Measurements from ENCODE around the gene WNT3A.

WNT3A gene

DNA sequence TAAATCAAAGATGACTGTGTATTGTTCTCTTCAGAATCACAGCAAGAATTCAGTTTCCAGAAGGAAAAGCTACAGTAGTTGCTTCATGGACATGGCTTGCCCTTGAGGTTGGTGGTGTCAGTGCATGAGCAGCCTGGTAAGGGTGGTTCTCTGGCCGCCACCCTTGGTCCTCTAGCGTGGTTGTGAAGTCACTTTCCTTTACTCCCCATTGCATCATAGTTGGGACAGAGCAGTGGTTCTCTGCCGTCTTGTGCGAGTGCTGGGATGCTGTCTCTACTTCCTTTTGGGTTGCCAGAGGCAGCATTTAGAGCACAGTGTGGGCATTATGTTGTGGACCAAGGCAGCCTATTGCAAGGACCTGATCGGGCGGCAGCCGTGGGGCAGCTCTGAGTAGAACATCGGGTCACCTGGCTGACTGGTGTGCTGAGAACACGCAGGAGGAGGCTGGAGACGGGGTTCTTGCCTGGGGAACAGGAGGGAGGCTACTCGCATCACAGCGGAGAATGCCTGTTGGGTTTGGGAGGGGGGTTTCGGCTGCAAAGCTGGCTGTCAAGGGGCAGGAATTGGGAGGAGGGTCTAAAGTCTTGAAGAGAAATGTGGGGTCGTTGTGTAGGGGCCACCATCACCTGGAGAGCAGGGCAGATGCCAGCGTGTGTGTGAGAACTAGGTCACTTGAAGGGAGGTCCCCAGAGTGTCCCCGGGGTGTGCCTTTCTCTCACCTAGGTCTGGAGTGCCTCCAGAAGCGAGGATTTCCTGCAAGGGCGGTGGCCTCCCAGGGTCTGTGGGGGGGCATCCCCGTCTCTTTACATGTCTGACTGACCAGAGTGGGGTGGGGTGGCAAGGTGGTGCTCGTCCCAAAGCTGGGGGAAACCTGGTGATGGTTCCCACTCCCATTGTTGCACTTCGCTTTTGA lies 82.0 kb downstream of the WNT3A start:
- no peak for DNase-seq

DNA sequence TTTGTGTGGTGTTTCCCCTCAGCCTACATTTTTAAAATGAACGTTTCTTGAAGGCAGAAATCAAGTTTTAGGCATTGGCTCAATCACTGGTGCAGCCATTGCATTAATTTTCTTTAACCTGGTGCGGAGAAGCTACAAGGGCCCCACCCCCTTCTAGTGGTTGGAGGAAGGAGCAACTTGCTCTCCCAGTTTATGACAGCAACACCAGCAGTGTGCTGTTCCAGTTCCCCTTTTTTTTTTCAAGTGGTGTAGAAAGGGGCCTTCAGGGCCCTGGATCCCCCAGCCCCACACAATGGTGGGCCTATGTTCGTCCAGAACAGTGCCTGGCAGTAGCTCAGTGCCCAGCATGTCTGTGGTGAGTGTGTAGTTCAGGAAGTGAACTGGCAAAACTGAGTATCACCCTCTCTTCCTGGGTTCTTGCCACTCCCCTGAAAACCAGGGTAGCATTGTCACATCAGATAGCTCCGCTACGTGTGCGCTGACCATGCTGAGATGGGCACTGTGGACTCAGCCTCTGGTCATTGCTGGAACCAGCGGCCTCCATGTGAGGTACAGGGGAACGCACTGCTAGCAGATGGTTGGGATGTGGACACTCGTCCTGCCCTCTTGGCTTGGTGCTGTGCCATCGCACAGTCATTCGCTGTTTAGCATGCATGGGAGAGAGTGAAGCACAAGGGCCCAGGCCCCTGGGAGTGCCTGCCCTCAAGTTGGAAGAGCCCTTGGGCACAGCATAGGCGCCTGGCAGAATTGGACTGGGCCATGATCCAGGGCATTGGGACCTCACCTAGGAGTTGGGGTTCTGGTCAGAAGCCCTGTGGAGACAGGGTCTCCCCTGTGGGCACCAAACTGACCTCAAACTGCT lies 83.0 kb downstream of the WNT3A start:
- no peak for DNase-seq

DNA sequence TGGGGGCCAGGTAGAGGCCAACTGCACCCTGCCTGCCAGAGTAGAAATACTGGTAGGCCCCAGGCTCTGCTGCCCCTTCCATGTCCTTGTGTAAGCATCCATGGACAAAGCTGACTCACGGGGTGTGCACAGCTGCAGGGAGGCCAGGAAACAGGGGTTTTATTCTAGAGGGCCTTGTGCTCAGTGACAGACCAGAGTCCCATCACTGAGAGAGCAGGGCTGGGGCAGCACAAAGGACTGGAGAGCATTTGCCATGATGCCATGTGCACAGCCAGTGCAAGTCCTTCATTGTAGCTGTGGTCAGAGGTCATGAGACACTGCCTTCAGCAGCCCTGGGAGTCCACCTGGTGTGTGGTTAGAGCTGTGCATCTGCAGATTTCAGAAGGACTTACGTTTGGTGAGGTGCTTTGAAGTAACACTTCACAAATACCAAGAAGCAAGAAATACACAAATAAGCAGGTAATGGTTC lies 83.8 kb downstream of the WNT3A start:
- no peak for DNase-seq

DNA sequence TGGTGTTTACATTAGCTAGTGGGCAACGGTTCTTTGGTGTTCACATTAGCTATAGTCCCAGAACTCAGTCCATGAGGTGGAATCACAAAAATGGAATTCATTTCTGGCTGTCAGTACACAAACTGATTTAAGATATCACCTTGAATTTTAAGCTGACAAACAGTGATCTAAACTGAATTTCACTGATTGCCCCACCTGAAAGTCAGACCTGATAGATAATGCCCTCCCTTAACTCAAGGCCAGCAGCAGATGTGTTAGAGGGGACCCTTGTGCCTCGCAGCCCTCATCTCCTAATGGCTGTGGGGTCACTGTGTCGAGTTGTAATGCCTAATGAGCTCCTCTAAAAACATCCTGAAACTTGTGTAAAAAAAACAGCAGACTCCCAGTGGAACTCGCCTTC lies 84.3 kb downstream of the WNT3A start:
- no peak for DNase-seq

DNA sequence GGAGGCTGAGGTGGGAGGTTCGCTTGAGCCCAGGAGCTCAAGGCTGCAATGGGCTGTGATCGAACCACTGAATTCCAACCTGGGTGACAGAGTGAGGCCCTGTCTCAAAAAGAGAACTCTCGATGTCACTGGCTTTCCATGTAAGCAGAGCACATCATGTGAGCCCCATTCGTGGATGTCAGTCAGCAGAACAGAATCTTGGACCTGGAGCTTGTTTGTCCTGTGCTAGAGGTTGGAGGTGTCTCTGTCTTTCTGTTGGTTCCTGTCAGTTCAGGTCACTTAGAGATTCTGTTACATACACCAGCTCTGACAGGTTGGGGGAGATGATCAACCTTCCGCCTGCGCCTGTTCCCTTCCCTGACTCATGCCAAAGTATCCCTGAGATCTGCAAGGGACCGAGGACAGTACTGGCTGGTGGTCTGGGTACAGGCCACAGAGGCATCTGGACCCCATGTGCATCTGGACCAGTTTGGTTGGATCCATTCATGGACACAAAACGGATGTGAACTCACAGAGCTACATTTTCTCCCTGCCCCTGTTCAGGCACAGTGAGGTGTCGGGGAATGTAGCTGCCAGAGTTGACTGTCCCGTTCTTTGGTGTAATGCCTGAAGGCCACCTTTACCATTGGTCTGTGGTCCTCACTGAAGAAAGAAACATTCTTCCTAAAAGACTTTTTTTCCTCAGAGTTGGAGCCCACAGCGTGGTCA lies 85.7 kb downstream of the WNT3A start:
- no peak for DNase-seq

DNA sequence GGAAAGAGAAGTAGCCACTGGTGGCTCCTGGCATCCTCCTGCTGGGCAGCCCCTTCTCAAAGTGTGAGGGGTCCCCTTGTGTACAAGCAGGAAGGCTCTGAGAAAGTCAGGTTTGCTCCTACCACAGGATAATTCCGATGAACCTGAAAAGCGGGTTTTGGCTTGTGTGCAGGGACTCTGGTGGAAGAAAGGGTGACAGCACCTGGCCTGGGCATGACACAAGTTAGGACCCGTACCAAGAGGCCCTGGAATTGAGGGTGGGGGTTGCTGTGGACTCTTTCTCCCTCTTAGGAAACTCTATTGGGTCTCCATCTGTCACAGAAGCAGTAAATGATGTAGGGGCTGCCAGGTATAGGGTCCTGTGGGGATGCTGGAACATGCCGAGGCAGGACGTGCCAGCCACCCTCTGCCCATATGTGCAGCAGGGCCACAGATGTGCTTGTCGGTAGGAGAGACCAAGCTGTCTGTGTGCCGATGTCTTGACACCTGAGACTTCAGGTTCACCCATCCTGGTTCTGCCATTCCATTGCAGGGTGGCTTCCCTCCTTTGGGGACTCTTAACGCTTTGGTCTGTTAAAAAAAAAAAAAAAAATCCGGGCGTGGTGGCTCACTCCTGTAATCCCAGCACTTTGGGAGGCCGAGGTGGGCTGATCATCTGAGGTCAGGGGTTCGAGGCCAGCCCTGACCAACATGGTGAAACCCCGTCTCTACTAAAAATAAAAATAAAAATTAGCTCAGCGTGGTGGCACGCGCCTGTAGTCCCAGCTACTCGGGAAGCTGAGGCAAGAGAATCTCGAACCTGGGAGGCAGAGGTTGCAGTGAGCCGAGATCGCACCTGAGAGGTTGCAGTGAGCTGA lies 86.5 kb downstream of the WNT3A start:
- no peak for DNase-seq

DNA sequence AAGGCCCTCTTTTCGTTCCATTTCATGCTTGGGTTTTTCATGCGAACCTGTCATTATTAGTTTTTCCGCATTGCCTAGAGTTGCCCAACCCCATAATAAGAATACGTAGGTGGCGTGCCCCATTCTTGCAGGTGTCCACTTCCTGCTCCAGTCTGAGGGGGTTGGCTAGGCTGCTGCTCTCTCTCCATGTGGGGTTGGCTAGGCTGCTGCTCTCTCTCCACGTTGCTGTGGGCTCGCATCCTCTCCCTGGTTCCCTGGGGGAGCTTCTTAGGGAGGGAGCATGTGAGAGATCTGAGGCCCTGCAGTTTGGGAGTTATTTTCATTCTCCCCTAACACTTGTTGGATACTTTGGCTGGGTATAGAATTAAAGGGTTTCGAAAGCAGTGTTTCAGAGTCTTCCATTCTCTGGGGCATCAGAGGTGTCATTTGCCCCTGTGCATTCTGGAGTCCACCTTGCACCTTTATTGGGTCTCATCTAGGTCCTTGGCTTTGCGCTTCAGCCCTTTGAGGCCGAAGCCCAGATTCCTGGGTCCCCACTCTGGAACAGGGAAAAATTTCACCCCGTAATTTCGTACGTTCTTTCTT lies 87.7 kb downstream of the WNT3A start:
- DNase-seq: no peak

DNA sequence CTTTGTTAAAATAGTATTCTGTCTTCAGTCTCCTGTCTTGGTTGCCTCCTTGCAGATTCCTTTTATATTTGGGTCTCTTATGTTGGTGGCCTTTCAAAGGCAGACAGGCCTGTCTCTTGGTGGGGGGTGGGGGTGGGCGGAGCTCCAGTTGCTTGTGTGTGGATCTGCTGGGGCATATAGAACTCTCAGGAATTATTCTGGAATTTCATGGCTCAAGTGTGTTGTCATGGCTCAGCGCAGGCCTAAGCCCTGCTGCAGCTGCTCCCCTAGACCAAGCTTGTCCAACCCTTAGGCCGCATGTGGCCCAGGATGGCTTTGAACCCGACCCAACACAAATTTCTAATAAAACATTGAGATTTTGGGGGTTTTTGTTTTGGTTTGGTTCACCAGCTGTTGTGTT lies 88.4 kb downstream of the WNT3A start:
- DNase-seq: no peak

DNA sequence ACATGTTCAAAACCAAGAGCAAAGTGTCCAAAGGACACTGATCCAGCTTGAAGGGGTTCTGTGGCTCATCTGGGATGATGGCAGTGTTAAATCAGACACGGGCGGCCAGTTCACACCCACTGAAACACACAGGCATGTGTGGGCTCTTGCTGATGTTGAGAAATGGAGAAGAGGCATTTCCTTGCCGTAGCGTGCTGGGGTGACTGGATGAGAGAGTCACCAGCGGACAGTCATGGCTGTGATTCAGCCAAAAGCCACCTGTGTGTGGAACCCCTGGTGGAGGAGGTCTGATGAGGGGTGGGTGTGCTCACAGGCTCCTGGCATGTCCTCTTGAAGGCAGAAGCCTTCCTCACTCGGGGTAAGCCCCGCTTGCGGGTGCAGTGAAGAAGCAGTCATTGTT lies 89.1 kb downstream of the WNT3A start:
- DNase-seq: no peak

DNA sequence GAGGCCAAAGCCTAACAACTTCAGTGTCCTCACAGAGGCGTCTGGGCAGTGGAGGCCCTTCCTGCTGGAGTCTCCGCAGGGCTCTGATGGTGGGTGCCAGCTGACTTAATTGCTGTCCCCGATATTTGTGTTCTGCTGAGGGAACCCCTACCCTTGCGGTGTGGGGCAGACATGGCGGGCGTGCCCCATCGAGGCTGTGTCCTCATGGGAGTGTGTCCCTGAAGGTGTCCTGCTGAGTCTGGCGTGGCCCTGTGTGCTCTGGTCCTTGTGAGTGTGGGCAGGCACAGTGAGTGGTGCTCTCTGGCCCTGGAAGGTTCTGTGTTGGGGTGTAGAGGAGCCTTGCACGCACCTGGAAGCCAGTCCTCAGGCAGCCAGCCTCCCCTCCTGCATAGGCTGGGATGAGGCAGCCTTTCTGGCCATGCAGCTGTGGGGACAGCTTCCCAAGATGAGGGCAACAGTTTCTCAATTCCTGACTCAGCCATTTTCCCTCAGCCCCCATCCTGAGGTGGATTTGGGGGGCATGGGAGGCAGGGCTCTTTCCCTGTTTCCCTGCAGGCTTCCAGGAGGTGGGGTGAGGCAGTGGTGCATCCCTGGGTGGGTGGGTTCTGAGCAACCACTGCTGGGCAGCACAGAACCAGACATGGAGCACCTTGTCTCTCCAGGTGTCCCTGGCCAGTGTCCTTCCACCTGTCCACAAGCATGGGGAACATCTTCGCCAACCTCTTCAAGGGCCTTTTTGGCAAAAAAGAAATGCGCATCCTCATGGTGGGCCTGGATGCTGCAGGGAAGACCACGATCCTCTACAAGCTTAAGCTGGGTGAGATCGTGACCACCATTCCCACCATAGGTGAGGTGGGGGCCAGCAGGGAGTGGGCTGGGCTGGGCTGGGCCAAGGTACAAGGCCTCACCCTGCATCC lies 89.9 kb downstream of the WNT3A start:
- DNase-seq: no peak

DNA sequence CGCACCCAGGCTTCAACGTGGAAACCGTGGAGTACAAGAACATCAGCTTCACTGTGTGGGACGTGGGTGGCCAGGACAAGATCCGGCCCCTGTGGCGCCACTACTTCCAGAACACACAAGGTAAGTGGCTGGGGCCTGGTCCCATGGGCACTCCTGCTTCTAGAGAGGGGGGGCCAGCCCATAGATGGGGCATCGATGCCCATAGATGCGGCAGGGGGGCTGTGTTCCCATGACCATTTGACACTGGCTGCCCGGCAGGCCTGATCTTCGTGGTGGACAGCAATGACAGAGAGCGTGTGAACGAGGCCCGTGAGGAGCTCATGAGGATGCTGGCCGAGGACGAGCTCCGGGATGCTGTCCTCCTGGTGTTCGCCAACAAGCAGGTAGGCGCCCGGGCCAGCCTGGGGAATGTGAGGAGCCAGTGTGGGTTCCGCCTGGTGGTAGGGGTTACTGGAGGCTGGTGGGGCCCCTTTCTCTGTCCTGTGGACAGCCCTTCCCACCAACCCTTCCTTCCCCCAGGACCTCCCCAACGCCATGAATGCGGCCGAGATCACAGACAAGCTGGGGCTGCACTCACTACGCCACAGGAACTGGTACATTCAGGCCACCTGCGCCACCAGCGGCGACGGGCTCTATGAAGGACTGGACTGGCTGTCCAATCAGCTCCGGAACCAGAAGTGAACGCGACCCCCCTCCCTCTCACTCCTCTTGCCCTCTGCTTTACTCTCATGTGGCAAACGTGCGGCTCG lies 90.7 kb downstream of the WNT3A start:
- DNase-seq: no peak

DNA sequence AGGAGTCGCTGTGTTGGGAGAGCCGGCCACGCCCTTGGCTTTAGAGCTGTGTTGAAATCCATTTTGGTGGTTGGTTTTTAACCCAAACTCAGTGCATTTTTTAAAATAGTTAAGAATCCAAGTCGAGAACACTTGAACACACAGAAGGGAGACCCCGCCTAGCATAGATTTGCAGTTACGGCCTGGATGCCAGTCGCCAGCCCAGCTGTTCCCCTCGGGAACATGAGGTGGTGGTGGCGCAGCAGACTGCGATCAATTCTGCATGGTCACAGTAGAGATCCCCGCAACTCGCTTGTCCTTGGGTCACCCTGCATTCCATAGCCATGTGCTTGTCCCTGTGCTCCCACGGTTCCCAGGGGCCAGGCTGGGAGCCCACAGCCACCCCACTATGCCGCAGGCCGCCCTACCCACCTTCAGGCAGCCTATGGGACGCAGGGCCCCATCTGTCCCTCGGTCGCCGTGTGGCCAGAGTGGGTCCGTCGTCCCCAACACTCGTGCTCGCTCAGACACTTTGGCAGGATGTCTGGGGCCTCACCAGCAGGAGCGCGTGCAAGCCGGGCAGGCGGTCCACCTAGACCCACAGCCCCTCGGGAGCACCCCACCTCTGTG lies 91.6 kb downstream of the WNT3A start:
- no peak for DNase-seq

DNA sequence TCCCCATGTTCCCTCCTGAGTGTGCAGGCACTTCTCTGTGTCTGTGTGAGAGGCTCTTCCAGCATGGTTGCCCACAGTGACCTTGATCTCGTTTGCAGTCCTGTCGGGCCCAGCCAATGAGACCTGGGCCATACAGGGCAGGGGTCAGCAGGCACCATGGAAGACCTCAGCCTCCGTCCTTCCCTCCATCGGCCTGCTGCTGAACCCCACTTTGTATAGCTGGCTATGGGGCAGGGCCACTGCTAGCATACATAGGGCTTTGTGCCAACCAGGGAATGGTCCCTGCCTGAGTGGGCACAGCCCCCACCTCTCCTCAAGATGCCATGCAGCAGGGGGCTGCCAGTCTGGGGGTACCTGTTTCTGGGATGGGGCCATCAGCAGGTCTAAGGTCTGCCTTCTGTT lies 92.5 kb downstream of the WNT3A start:
- DNase-seq: no peak

DNA sequence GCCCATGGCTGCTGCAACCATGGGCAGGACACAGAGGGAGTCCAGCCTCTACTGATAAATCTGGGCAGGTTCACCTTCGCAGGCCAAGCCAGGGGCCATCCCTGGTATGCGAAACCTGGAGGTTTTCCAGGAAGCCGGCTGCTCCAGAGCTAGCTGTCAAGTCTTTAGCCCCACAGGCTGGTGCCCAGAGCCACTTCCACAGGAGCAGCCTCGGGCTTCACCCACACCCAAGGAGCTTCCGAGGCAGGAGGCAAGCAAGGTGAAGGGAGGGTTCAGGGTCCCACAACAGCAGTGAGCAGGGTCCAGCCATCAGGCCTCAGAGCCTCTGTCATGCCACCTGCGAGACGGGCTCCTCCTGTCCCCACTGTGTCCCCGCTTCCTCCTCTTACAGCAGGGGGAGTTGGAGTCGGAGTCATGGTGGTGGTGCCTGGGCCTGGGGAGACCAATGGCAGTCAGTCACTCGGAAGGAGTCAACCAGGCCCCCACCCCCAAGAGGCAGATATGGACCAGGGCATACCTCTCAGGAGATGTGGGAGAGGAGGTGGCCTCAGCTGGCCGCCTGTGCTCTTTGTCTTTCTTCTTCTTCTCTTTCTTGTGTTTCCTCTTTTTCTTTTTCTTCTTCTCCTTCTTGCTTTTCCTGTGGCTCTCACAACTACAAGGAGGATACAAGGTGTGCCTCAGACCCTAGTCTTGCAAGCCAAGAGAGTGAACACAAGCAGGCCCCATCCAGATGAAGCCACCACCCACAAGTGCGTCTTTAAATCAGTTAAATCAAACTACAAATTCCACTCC lies 94.2 kb downstream of the WNT3A start:
- DNase-seq: no peak

DNA sequence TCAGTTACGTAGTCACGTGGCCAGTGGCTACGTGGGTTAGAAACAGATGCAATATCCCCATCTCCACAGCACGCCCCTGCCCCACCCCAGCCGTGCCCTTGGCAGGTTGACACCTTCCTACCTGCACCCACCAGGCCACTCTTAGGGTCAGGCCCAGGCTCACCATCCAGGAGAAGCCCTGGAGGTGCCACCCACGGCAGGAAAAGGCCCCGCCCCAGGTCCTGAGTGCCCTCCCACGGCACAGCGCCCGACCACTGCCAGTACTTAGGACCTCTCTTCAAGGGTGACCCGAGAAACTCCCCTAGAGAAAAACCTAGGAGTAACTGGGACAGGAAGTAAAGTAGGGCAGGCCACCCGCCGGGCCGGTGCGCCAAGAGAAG lies 94.8 kb downstream of the WNT3A start:
- no peak for DNase-seq

DNA sequence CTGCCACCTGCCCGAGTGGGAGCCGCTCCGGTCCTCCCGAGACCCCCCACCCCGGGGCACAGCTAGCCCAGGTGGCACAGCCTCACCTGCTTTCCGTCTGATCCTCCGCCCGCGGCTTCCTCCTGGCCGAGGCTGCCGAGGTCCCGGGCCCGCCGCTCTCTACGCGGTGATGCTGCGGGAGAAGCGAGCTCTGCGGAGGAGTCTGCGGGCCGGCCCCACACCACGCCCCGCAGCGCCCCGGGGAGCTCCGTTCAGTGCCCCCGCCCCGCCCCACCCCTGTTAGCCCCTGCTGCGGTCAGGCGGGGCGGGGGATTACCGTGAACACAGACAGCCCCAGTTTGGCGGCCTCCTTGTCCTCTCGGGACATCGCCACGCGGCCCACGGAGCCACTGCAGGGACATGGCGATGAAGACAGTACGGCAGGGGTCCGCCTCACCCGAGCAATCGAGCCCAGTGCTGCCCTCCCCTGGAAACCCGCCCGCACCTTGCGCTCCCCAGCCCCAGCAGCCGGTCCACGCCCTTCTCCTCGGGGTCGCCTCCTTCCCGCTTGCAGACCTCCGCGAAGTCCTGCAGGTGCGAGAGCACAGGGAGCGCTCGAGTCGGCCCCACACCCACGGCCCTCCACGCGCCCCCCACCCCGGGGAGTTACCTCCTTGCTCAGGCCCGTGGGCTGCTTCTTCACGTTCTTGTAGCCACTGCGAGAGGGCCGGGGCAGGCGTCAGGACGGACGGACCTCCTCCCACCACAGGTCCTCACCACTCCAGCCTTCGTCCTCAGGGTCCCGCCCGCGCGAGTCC lies 95.4 kb downstream of the WNT3A start:
- DNase-seq: peak; percentile 67

DNA sequence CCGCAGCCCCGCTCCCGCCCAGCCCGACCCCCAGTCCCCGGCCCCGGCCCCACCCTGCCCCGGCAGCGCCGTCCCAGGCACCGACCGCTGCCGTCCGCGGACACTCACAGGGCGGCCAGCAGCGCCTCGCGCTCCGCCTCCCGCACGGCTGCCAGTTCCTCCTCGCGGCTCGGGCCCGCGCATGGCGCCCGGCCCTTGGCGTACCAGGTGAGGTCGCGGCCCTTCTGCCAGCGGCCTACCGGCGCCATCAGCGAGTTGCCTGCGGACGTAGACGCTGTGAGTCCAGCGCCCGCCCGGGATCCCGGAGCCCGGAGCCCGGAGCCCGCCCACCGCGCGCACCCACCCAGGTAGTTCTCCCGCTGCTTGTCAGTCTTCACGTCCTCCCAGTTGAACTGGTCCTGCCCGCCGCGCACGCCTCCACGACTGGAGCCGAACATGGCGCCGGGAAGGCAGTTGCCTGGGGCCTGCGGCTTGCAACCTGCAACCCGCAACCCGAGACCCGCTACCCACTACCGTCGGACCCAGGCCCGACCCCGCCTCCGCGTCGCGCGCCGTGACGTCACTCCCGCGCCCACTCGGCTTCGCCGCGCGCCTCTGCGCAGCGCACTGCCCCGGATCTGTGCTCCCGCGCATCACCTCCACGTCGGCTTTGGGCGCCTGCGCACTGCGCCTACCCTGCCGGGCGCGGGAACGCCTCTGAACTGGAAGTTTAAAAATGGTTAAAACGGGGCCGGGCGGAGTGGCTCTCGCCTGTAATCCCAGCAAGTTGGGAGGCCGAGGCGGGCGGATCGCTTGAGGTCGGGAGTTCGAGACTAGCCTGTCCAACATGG lies 96.2 kb downstream of the WNT3A start, which contains the start of gene C1orf35:
Gene C1orf35, minus strand, starts transcription at position 535 of the 830 bp plus-strand sequence. Its CDS starts 98 bp downstream, at position 437.
- DNase-seq: peak; percentile 96
